CD4-positive, alpha-beta T cell (primary cell): ENCODE data around the gene ARL6. TPM values are rescaled to one million over a fixed set of nuclear protein-coding genes. Genes with fewer than 3 reads are reported as not detected.

Source experiments
- ATAC-seq: fragments of 200-7000 bp; cut with Tn5 transposase; one replicate; pipeline ENCODE4 v1.10.0; 2022; ENCODE audit warnings: mild to moderate bottlenecking; ENCODE audit not compliant: poor library complexity
- CTCF ChIA-PET: fragments of 350-600 bp; sonication (Branson Sonifier 250); formaldehyde crosslinking; loops from one replicate; lab custom pipeline; 2021; ENCODE audit warnings: antibody characterized with exemption, inconsistent platforms; lab: Charles Lee
- POLR2A ChIA-PET: fragments of 350-600 bp; sonication (Branson Sonifier 250); formaldehyde crosslinking; loops from one replicate; lab custom pipeline; 2021; ENCODE audit warnings: antibody characterized with exemption, inconsistent platforms; lab: Charles Lee
- DNase-seq, 14 experiments: peaks; one replicate each; pipeline ENCODE4 v3.0.0-alpha.2; 2013 to 2020; ENCODE audit warnings: mixed read lengths in 2 of 14
- H3K27ac ChIP-seq, 2 donors: one replicate each; pipeline versions ENCODE4 v1.5.1 to v1.7.0; 2013; ENCODE audit warnings: low read length in 2 of 2, low read depth in 1 of 2, mild to moderate bottlenecking in 1 of 2
- H3K27me3 ChIP-seq, 2 experiments: 1 replicate in 1 of 2; 2 replicates in 1 of 2; pipeline versions ENCODE4 v1.6.1 to v1.7.0; 2013; ENCODE audit warnings: low read length in 2 of 2, control low read depth in 1 of 2, mild to moderate bottlenecking in 1 of 2, moderate library complexity in 1 of 2; ENCODE audit not compliant: insufficient read depth in 2 of 2, control insufficient read depth in 1 of 2
- H3K36me3 ChIP-seq: one replicate; pipeline ENCODE4 v1.6.1; 2013; ENCODE audit warnings: low read length, control low read depth; ENCODE audit not compliant: insufficient read depth
- H3K4me1 ChIP-seq: one replicate; pipeline ENCODE4 v1.6.1; 2013; ENCODE audit warnings: low read length, control low read depth; ENCODE audit not compliant: insufficient read depth
- H3K4me3 ChIP-seq: one replicate; pipeline ENCODE4 v1.5.1; 2013; ENCODE audit warnings: mild to moderate bottlenecking, low read length, moderate library complexity
- H3K9me3 ChIP-seq, 2 experiments: 1 replicate in 1 of 2; 2 replicates in 1 of 2; pipeline versions ENCODE4 v1.6.1 to v1.7.0; 2013; ENCODE audit warnings: low read length in 2 of 2, mild to moderate bottlenecking in 2 of 2, control low read depth in 1 of 2, moderate library complexity in 1 of 2; ENCODE audit not compliant: control insufficient read depth in 1 of 2, insufficient read depth in 1 of 2
- H3K27ac Mint-ChIP-seq: one replicate; pipeline ENCODE4 v1.8.0; 2020; ENCODE audit warnings: mixed read lengths
- H3K27me3 Mint-ChIP-seq: one replicate; pipeline ENCODE4 v1.8.0; 2021; ENCODE audit warnings: mixed read lengths
- H3K36me3 Mint-ChIP-seq: one replicate; pipeline ENCODE4 v1.8.0; 2021; ENCODE audit warnings: low read depth, mixed read lengths
- H3K4me1 Mint-ChIP-seq: one replicate; pipeline ENCODE4 v1.8.0; 2021; ENCODE audit warnings: low read depth, mixed read lengths
- H3K4me3 Mint-ChIP-seq: one replicate; pipeline ENCODE4 v1.8.0; 2020; ENCODE audit warnings: mild to moderate bottlenecking, mixed read lengths
- H3K9me3 Mint-ChIP-seq: one replicate; pipeline ENCODE4 v1.8.0; 2020; ENCODE audit warnings: mixed read lengths
- CTCF ChIP-seq: fragments of 200-600 bp; IDR thresholded peaks from one replicate; pipeline ENCODE4 v1.8.0; 2022; ENCODE audit warnings: antibody characterized with exemption, mild to moderate bottlenecking
- intact Hi-C, 2 experiments: fragments of 100-400 bp; cut with DNase I in 1 of 2; cut with micrococcal nuclease in 1 of 2; formaldehyde crosslinking; loops; one replicate each; pipeline versions ENCODE4 v1.15.1 to v1.9.0; 2023 to 2025; cut with DNase I, micrococcal nuclease
- total RNA-seq, 174 experiments: library from RNA in 2 of 174; stranded (reverse) in 2 of 174; gene quantifications; one replicate each; pipeline ENCODE4 v1.2.3 and lab custom pipeline; 2021 to 2026

ARL6 gene
- total RNA-seq, 2 experiments from 2014 or later: 1.3 to 2.1 TPM

- no peak for TF ChIP-seq CTCF
- no peaks in the 10 kb centered on the region for H3K9me3 ChIP-seq
- peak; percentile 60 to 91 (median 76) for DNase-seq
- intact Hi-C loops: loop anchor here (5.0 to 10.0 kb wide), 5 partner anchors 55 to 690 kb away; partner anchors contain the start of gene RIOX2 (in 1 of the 2)
- H3K4me3 ChIP-seq: peak within 1 kb of the TSS; percentile 81
- CTCF ChIA-PET: interaction anchor here (0.8 to 2.0 kb wide), 8 partner anchors 9 to 217 kb away, joined by 3 to 6 read pairs (median 3); partner anchors contain the start of gene ARL6
- peak within 1 kb of the TSS; percentile 78 for H3K27ac Mint-ChIP-seq
- peak within 1 kb of the TSS; percentile 97 for H3K4me3 Mint-ChIP-seq
- peak; percentile 96 for ATAC-seq
- H3K27ac ChIP-seq: peak within 1 kb of the TSS in 1 of 2 donors; percentile 68
- H3K27me3 Mint-ChIP-seq: peaks cover 20% of the 10 kb centered on the region
- H3K27me3 ChIP-seq: no peaks in the 10 kb centered on the region
- POLR2A ChIA-PET: interaction anchor here (0.9 to 3.2 kb wide), 22 partner anchors 13 to 771 kb away, joined by 3 to 20 read pairs (median 4); partner anchors contain the start of genes ARL6, CLDND1, CPOX and RIOX2
- peaks cover 21% of the 10 kb centered on the region for H3K4me1 Mint-ChIP-seq
- peaks cover 25% of the 10 kb centered on the region for H3K4me1 ChIP-seq
- H3K9me3 Mint-ChIP-seq: no peaks in the 10 kb centered on the region
- no peaks in the 10 kb centered on the region for H3K36me3 Mint-ChIP-seq
- no peaks in the 10 kb centered on the region for H3K36me3 ChIP-seq
Measured at GRCh38 chr3:97821774-97822358, 57.3 kb downstream of the ARL6 start, which contains the start of gene CRYBG3. Gene CRYBG3 (plus strand): TSS chr3:97822011. CDS start chr3:97822207, 196 bp downstream.

- no peaks in the 10 kb centered on the region for H3K27me3 ChIP-seq
- CTCF ChIA-PET: interaction anchor here (1.6 to 2.0 kb wide), 2 partner anchors 13 to 149 kb away, joined by 3 to 6 read pairs; no protein-coding TSS in a partner anchor
- Mint-ChIP-seq H3K4me1 (peaks cover 21% of the 10 kb centered on the region), H3K27me3 (peaks cover 20% of the 10 kb centered on the region), H3K36me3 (no peaks in the 10 kb centered on the region), H3K9me3 (no peaks in the 10 kb centered on the region), H3K4me3 (peak overlapping the region; percentile 97), H3K27ac (peak overlapping the region; percentile 66)
- ATAC-seq (no peak), DNase-seq (peak in 9 of 14 experiments; percentile 0 to 41 (median 25))
- no peak overlapping the region for H3K27ac ChIP-seq
- peaks cover 25% of the 10 kb centered on the region for H3K4me1 ChIP-seq
- peak overlapping the region; percentile 81 for H3K4me3 ChIP-seq
- intact Hi-C loops: loop anchor here (5.0 to 10.0 kb wide), 5 partner anchors 55 to 690 kb away; partner anchors contain the start of gene RIOX2 (in 1 of the 2)
- no peaks in the 10 kb centered on the region for H3K36me3 ChIP-seq
- no peak for TF ChIP-seq CTCF
- POLR2A ChIA-PET: interaction anchor here (1.0 to 3.2 kb wide), 17 partner anchors 14 to 771 kb away, joined by 3 to 20 read pairs (median 4); partner anchors contain the start of genes CPOX and RIOX2
- no peaks in the 10 kb centered on the region for H3K9me3 ChIP-seq
Measured at GRCh38 chr3:97822359-97822775, 57.8 kb downstream of the ARL6 start.

- no peak for TF ChIP-seq CTCF
- H3K4me1 Mint-ChIP-seq: peaks cover 21% of the 10 kb centered on the region
- H3K9me3 Mint-ChIP-seq: no peaks in the 10 kb centered on the region
- peak in 2 of 14 experiments; percentile 4 to 6 for DNase-seq
- H3K36me3 Mint-ChIP-seq: no peaks in the 10 kb centered on the region
- peaks cover 16% of the 10 kb centered on the region for H3K27me3 Mint-ChIP-seq
- ChIA-PET POLR2A (interaction anchor here (1.4 to 3.2 kb wide), 3 partner anchors 16 to 185 kb away, joined by 3 to 20 read pairs (median 4); partner anchors contain the start of gene RIOX2), CTCF (no interaction called here)
- ATAC-seq: no peak
- peak overlapping the region; percentile 66 for H3K27ac Mint-ChIP-seq
- peak overlapping the region; percentile 97 for H3K4me3 Mint-ChIP-seq
- Histone ChIP-seq H3K36me3 (no peaks in the 10 kb centered on the region), H3K4me1 (peaks cover 25% of the 10 kb centered on the region), H3K27ac (no peak overlapping the region), H3K9me3 (no peaks in the 10 kb centered on the region), H3K4me3 (peak overlapping the region; percentile 81), H3K27me3 (no peaks in the 10 kb centered on the region)
- intact Hi-C loops: loop anchor here (5.0 to 10.0 kb wide), 5 partner anchors 56 to 689 kb away; partner anchors contain the start of gene RIOX2 (in 1 of the 2)
Measured at GRCh38 chr3:97823046-97824004, 58.8 kb downstream of the ARL6 start.
